Measurements from ENCODE around the gene ANO4.

Gene ANO4

GRCh38 chr12:100899301-100899700 lies 104.7 kb downstream of the ANO4 start:
- no peak overlapping the region for H3K4me3 ChIP-seq (ENCODE audit: low read depth, low read length)
- DNase-seq (ENCODE audit: low read depth, low spot score) = no peak
- in situ Hi-C loops (cut with HindIII; ENCODE audit: low sequenced_read_pairs) = no loop called here
- TF ChIP-seq, protein P1, sequence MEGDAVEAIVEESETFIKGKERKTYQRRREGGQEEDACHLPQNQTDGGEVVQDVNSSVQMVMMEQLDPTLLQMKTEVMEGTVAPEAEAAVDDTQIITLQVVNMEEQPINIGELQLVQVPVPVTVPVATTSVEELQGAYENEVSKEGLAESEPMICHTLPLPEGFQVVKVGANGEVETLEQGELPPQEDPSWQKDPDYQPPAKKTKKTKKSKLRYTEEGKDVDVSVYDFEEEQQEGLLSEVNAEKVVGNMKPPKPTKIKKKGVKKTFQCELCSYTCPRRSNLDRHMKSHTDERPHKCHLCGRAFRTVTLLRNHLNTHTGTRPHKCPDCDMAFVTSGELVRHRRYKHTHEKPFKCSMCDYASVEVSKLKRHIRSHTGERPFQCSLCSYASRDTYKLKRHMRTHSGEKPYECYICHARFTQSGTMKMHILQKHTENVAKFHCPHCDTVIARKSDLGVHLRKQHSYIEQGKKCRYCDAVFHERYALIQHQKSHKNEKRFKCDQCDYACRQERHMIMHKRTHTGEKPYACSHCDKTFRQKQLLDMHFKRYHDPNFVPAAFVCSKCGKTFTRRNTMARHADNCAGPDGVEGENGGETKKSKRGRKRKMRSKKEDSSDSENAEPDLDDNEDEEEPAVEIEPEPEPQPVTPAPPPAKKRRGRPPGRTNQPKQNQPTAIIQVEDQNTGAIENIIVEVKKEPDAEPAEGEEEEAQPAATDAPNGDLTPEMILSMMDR (IDR thresholded peaks at IDR 0.05; ENCODE audit: low read depth, low read length) = no peak

- no peak for DNase-seq (ENCODE audit: low read depth, low spot score)
- TF ChIP-seq, protein P1 (IDR thresholded peaks at IDR 0.05; ENCODE audit: low read depth, low read length) = no peak
- no peak overlapping the region for H3K4me3 ChIP-seq (ENCODE audit: low read depth, low read length)
- in situ Hi-C loops (cut with HindIII; ENCODE audit: low sequenced_read_pairs) = no loop called here
Observed at GRCh38 chr12:100900808-100901207, 106.2 kb downstream of the ANO4 start.

DNA sequence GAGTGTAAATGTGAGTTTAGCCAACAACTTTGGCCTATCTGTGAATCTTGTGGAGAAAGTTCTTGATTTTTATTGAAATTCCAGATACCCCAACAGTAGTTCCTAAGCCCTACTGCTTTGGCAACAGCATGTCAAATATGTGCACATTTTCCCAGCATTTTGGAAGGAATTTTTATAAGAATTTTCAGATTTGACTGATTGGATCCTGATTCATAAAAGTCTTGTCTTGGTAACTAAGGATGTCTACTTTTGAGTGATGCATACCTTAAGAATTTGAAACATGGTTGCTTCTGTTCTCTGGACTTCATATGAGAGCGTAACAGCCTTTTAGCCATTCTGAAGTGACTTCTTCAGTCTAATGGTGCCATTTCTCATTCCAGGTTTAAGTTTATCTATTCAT lies 106.7 kb downstream of the ANO4 start:
- in situ Hi-C loops (cut with HindIII; ENCODE audit: low sequenced_read_pairs) = no loop called here
- DNase-seq (ENCODE audit: low read depth, low spot score) = no peak
- H3K4me3 ChIP-seq (ENCODE audit: low read depth, low read length) = no peak overlapping the region
- TF ChIP-seq, protein P1 (IDR thresholded peaks at IDR 0.05; ENCODE audit: low read depth, low read length) = no peak

- no peak for DNase-seq (ENCODE audit: low read depth, low spot score)
- H3K4me3 ChIP-seq (ENCODE audit: low read depth, low read length) = no peak overlapping the region
- in situ Hi-C loops (cut with HindIII; ENCODE audit: low sequenced_read_pairs) = no loop called here
- TF ChIP-seq, protein P1 (IDR thresholded peaks at IDR 0.05; ENCODE audit: low read depth, low read length) = no peak
Observed at GRCh38 chr12:100904270-100904669, 109.7 kb downstream of the ANO4 start.

- TF ChIP-seq, protein P1 (IDR thresholded peaks at IDR 0.05; ENCODE audit: low read depth, low read length) = no peak
- in situ Hi-C loops (cut with HindIII; ENCODE audit: low sequenced_read_pairs) = no loop called here
- peak; percentile 58 for DNase-seq (ENCODE audit: low read depth, low spot score)
- no peak overlapping the region for H3K4me3 ChIP-seq (ENCODE audit: low read depth, low read length)
Observed at GRCh38 chr12:100908501-100908900, 113.9 kb downstream of the ANO4 start.

GRCh38 chr12:100913872-100914592 lies 119.5 kb downstream of the ANO4 start:
- in situ Hi-C loops (cut with HindIII; ENCODE audit: low sequenced_read_pairs) = no loop called here
- no peak for DNase-seq (ENCODE audit: low read depth, low spot score)
- TF ChIP-seq, protein P1 (IDR thresholded peaks at IDR 0.05; ENCODE audit: low read depth, low read length) = no peak
- no peak overlapping the region for H3K4me3 ChIP-seq (ENCODE audit: low read depth, low read length)
